ENCODE data around the gene GAGE2A.
"Not testable (repeated sequence)": the region's sequence is repeated elsewhere in the genome, so short reads cannot be mapped to it uniquely, and the experiment has no call there.

Gene GAGE2A, protein sequence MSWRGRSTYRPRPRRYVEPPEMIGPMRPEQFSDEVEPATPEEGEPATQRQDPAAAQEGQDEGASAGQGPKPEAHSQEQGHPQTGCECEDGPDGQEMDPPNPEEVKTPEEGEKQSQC

DNA sequence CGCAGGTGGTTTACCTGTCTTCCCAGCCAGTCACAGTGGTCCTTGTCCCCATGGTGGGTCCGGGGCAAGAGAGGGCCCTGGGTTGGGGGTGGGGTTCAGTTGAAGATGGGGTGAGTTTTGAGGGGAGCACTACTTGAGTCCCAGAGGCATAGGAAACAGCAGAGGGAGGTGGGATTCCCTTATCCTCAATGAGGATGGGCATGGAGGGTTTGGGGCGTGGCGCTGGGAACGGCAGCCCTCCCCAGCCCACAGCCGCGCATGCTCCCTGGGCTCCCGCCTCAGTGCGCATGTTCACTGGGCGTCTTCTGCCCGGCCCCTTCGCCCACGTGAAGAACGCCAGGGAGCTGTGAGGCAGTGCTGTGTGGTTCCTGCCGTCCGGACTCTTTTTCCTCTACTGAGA, at the start of gene GAGE2A:
GAGE2A (plus strand) TSS at position 301 of the 400 bp plus-strand sequence. CDS start 1,155 bp downstream, outside the sequence.
- H3K9me3 ChIP-seq (replicated peaks in 1 of 11): not testable (repeated sequence)

DNA sequence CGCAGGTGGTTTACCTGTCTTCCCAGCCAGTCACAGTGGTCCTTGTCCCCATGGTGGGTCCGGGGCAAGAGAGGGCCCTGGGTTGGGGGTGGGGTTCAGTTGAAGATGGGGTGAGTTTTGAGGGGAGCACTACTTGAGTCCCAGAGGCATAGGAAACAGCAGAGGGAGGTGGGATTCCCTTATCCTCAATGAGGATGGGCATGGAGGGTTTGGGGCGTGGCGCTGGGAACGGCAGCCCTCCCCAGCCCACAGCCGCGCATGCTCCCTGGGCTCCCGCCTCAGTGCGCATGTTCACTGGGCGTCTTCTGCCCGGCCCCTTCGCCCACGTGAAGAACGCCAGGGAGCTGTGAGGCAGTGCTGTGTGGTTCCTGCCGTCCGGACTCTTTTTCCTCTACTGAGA, 47.9 kb upstream of the GAGE2A start, which contains the start of gene GAGE12D:
GAGE12D (plus strand) TSS at position 301 of the 400 bp plus-strand sequence. CDS start 1,155 bp downstream, outside the sequence.
- H3K4me2 ChIP-seq; H3K27me3 ChIP-seq; H3K4me3 ChIP-seq; H3K36me3 ChIP-seq; H3K4me1 ChIP-seq; H4K20me1 ChIP-seq; H3K9me3 ChIP-seq (replicated peaks in 1 of 11); H3K9ac ChIP-seq; H3K27ac ChIP-seq: not testable (repeated sequence)

More for the DNA sequence above, at the start of gene GAGE2A:
- not testable (repeated sequence) for H3K9ac ChIP-seq, H3K4me3 ChIP-seq, H3K27ac ChIP-seq, H3K4me2 ChIP-seq, H3K36me3 ChIP-seq, H3K27me3 ChIP-seq, H3K4me1 ChIP-seq, H4K20me1 ChIP-seq

DNA sequence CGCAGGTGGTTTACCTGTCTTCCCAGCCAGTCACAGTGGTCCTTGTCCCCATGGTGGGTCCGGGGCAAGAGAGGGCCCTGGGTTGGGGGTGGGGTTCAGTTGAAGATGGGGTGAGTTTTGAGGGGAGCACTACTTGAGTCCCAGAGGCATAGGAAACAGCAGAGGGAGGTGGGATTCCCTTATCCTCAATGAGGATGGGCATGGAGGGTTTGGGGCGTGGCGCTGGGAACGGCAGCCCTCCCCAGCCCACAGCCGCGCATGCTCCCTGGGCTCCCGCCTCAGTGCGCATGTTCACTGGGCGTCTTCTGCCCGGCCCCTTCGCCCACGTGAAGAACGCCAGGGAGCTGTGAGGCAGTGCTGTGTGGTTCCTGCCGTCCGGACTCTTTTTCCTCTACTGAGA, 38.3 kb upstream of the GAGE2A start, which contains the start of gene GAGE12E:
GAGE12E (plus strand) TSS at position 301 of the 400 bp plus-strand sequence. CDS start 1,155 bp downstream, outside the sequence.
- not testable (repeated sequence) for H3K4me2 ChIP-seq; H3K4me1 ChIP-seq; H3K4me3 ChIP-seq; H3K36me3 ChIP-seq; H3K9me3 ChIP-seq (replicated peaks in 1 of 11); H3K27ac ChIP-seq; H3K27me3 ChIP-seq; H3K9ac ChIP-seq; H4K20me1 ChIP-seq

DNA sequence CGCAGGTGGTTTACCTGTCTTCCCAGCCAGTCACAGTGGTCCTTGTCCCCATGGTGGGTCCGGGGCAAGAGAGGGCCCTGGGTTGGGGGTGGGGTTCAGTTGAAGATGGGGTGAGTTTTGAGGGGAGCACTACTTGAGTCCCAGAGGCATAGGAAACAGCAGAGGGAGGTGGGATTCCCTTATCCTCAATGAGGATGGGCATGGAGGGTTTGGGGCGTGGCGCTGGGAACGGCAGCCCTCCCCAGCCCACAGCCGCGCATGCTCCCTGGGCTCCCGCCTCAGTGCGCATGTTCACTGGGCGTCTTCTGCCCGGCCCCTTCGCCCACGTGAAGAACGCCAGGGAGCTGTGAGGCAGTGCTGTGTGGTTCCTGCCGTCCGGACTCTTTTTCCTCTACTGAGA, 28.8 kb upstream of the GAGE2A start, which contains the start of gene GAGE12F:
GAGE12F (plus strand) TSS at position 301 of the 400 bp plus-strand sequence. CDS start 1,155 bp downstream, outside the sequence.
- H3K4me2 ChIP-seq, H3K4me1 ChIP-seq: not testable (repeated sequence)

DNA sequence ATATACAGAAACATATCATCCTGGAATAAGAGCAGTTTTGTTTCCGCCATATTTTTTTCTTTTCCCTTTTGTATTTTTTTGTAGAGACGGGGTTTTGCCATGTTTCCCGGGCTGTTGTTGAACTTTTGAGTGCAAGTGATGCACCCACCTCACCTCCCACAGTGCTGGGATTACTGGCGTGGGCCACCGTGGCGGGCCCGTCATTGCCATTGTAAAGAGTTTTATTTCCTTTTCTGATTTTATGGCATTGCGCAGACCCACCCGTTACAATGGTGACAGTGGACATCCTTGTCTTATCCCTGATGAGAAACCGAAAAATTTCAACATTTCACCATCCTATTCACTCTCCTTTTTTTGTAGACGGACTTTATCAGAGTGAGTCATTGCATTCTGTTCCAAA, 20.6 kb upstream of the GAGE2A start:
- H3K36me3 ChIP-seq; H3K9ac ChIP-seq; H3K4me2 ChIP-seq; H4K20me1 ChIP-seq; H3K27me3 ChIP-seq; H3K27ac ChIP-seq; H3K4me3 ChIP-seq; H3K9me3 ChIP-seq (replicated peaks in 1 of 11); H3K4me1 ChIP-seq: not testable (repeated sequence)

More for the DNA sequence above, 28.8 kb upstream of the GAGE2A start, which contains the start of gene GAGE12F:
- H3K27me3 ChIP-seq; H3K27ac ChIP-seq; H3K4me3 ChIP-seq; H4K20me1 ChIP-seq; H3K9ac ChIP-seq; H3K9me3 ChIP-seq (replicated peaks in 1 of 11); H3K36me3 ChIP-seq: not testable (repeated sequence)

DNA sequence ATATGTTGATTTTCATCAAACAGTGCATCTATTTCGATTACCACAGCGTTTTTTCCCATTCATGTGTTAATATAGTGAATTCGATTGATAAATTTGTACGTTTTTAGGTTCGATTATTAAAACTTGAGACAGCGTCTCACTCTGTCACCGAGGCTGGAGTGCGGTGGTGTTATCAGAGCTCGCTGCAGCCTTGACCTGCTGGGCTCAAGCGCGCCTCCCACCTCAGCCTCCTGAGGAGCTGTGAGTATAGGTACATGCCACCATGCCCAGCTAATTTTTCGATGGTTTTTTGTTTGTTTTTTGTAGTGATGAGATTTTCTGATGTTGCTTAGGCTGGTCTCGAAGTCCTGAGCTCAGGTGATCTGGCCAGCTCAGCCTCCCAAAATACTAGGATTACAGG, 20.1 kb upstream of the GAGE2A start:
- H3K27me3 ChIP-seq; H3K4me2 ChIP-seq; H3K27ac ChIP-seq; H3K4me1 ChIP-seq; H3K36me3 ChIP-seq; H3K9ac ChIP-seq; H3K9me3 ChIP-seq (replicated peaks in 1 of 11); H3K4me3 ChIP-seq; H4K20me1 ChIP-seq: not testable (repeated sequence)

DNA sequence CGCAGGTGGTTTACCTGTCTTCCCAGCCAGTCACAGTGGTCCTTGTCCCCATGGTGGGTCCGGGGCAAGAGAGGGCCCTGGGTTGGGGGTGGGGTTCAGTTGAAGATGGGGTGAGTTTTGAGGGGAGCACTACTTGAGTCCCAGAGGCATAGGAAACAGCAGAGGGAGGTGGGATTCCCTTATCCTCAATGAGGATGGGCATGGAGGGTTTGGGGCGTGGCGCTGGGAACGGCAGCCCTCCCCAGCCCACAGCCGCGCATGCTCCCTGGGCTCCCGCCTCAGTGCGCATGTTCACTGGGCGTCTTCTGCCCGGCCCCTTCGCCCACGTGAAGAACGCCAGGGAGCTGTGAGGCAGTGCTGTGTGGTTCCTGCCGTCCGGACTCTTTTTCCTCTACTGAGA, 19.2 kb upstream of the GAGE2A start, which contains the start of gene GAGE12G:
GAGE12G (plus strand) TSS at position 301 of the 400 bp plus-strand sequence. CDS start 1,155 bp downstream, outside the sequence.
- H3K4me2 ChIP-seq; H3K27ac ChIP-seq; H3K4me1 ChIP-seq; H3K36me3 ChIP-seq; H3K9me3 ChIP-seq (replicated peaks in 1 of 11); H4K20me1 ChIP-seq; H3K4me3 ChIP-seq; H3K9ac ChIP-seq; H3K27me3 ChIP-seq: not testable (repeated sequence)

DNA sequence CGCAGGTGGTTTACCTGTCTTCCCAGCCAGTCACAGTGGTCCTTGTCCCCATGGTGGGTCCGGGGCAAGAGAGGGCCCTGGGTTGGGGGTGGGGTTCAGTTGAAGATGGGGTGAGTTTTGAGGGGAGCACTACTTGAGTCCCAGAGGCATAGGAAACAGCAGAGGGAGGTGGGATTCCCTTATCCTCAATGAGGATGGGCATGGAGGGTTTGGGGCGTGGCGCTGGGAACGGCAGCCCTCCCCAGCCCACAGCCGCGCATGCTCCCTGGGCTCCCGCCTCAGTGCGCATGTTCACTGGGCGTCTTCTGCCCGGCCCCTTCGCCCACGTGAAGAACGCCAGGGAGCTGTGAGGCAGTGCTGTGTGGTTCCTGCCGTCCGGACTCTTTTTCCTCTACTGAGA, 9.6 kb upstream of the GAGE2A start, which contains the start of gene GAGE12H:
GAGE12H (plus strand) TSS at position 301 of the 400 bp plus-strand sequence. CDS start 1,155 bp downstream, outside the sequence.
- H3K9ac ChIP-seq; H3K36me3 ChIP-seq; H3K9me3 ChIP-seq (replicated peaks in 1 of 11); H3K4me1 ChIP-seq; H3K27me3 ChIP-seq; H3K27ac ChIP-seq; H4K20me1 ChIP-seq; H3K4me3 ChIP-seq; H3K4me2 ChIP-seq: not testable (repeated sequence)

DNA sequence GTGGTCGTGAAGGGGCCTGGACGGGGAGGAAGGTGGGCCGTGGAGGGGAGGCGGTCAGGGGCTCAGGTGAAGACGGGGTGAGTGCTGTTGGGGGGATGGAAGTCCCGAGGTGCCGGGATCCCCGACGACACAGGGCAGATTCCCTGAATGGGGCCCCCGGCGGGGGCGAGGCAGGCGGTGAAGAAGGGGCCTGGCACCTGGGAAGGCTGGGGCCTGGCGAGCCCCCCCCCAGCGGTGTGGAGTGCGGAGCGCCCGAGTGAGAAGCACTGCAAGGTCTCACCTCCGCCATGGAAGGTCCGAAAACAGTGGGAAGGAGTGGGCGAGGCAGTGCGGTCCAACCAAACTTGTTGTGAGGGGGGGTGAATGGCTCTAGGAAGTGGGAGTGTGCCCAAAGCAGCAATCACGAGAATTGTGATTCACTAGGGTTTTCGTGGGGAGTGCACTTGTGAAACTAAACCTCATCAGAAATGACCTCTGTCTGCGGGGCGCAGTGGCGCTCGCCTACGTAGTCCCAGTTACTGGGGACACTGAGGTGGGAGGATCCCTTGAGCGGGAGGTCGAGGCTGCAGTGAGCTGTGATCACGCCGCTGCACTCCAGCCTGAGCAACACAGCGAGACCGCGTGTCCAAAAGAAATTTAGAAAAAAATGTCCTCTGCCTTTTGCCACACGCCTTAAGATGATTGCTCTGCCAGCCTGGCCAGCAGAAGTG, 628 bp downstream of the GAGE2A start:
- not testable (repeated sequence) for H3K36me3 ChIP-seq; H3K27ac ChIP-seq; H3K4me1 ChIP-seq; H3K4me2 ChIP-seq; H3K27me3 ChIP-seq; H3K4me3 ChIP-seq; H3K9ac ChIP-seq; H3K9me3 ChIP-seq (replicated peaks in 1 of 11); H4K20me1 ChIP-seq

DNA sequence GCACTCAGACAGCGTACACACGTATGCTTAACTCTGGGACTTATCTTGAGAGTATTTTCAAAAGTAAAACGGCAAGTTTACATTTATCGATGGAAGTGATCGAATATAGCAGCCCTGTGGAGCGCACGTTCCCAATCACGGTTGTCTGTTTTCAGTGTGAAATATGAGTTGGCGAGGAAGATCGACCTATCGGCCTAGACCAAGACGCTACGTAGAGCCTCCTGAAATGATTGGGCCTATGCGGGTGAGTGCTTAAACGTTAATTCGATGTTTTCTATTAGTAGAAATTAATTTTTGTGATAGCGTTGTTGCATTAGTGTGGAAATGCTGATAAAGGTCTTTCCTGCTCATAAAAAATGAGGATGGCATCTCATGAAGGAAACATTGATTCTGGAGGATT, 1.2 kb downstream of the GAGE2A start:
- not testable (repeated sequence) for H4K20me1 ChIP-seq; H3K4me2 ChIP-seq; H3K36me3 ChIP-seq; H3K9me3 ChIP-seq (replicated peaks in 1 of 11); H3K27ac ChIP-seq; H3K27me3 ChIP-seq; H3K4me3 ChIP-seq; H3K4me1 ChIP-seq; H3K9ac ChIP-seq

DNA sequence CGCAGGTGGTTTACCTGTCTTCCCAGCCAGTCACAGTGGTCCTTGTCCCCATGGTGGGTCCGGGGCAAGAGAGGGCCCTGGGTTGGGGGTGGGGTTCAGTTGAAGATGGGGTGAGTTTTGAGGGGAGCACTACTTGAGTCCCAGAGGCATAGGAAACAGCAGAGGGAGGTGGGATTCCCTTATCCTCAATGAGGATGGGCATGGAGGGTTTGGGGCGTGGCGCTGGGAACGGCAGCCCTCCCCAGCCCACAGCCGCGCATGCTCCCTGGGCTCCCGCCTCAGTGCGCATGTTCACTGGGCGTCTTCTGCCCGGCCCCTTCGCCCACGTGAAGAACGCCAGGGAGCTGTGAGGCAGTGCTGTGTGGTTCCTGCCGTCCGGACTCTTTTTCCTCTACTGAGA, 9.4 kb downstream of the GAGE2A start, which contains the start of gene GAGE1:
GAGE1 (plus strand) TSS at position 301 of the 400 bp plus-strand sequence. CDS start 1,155 bp downstream, outside the sequence.
- not testable (repeated sequence) for H3K27me3 ChIP-seq; H3K4me3 ChIP-seq; H3K4me2 ChIP-seq; H3K36me3 ChIP-seq; H3K27ac ChIP-seq; H4K20me1 ChIP-seq; H3K9ac ChIP-seq; H3K9me3 ChIP-seq (replicated peaks in 1 of 11); H3K4me1 ChIP-seq

Measured in BLaER1 treated with 17β-estradiol and CSF1 and Interleukin-3, amounts not matched to agents 10 nM and 100 nM (cell line).